SK-N-SH (cell line): ENCODE data around the gene SMG7.

Experiments
- CTCF ChIP-seq: fragments of 200-600 bp; sonication (generic); IDR thresholded peaks from 2 replicates; pipeline ENCODE4 v1.6.1; 2017; ENCODE audit warnings: antibody characterized with exemption, mild to moderate bottlenecking, moderate library complexity
- EP300 ChIP-seq, 2 experiments: IDR thresholded peaks; 2 replicates each; pipeline versions ENCODE4 v1.4.0 to v1.6.1; 2012; ENCODE audit warnings: borderline replicate concordance in 1 of 2, low read depth in 1 of 2, low read length in 1 of 2
- EZH2phosphoT487 ChIP-seq: fragments of 200-600 bp; sonication (generic); IDR thresholded peaks from 2 replicates; pipeline ENCODE4 v1.6.1; 2017; ENCODE audit warnings: low read depth, mixed run types, mild to moderate bottlenecking, antibody characterized with exemption, moderate library complexity, borderline replicate concordance
- FOXM1 ChIP-seq: IDR thresholded peaks from 2 replicates; pipeline ENCODE4 v1.4.0; 2012; ENCODE audit warnings: low read depth, mild to moderate bottlenecking
- NFIC ChIP-seq: IDR thresholded peaks from 2 replicates; pipeline ENCODE4 v1.4.0; 2012; ENCODE audit warnings: borderline replicate concordance
- POLR2AphosphoS5 ChIP-seq: IDR thresholded peaks from 2 replicates; pipeline ENCODE4 v1.6.1; 2012; ENCODE audit warnings: low read depth, low read length
- USF2 ChIP-seq: fragments of 150-350 bp; IDR thresholded peaks from 2 replicates; pipeline ENCODE4 v1.6.1; 2017; ENCODE audit warnings: antibody characterized with exemption, low read length, low read depth, borderline replicate concordance

- TF ChIP-seq EZH2phosphoT487 (no peak), FOXM1 (no peak), POLR2AphosphoS5 (no peak), NFIC (no peak), USF2 (no peak), EP300 (IDR thresholded peaks at IDR 0.05; ENCODE audit: borderline replicate concordance in 1 of 2, low read depth in 1 of 2, low read length in 1 of 2) (no peak), CTCF (no peak)
Observed at GRCh38 chr1:183423541-183423940, 48.8 kb upstream of the SMG7 start.
